Measurements from ENCODE around the gene ATP10A. TPM values are rescaled to one million over a fixed set of nuclear protein-coding genes. Genes with fewer than 3 reads are reported as not detected.

ATP10A gene
- polyA plus RNA-seq, 1 of the 3 experiments (the other 2 are of a cell fraction), result not detected

GRCh38 chr15:25738171-25738965, 124.8 kb downstream of the ATP10A start:
- no peak for DNase-seq
- no peaks in the 10 kb centered on the region for H3K79me2 ChIP-seq (ENCODE audit: insufficient read depth)
- no peaks in the 10 kb centered on the region for H3K9me2 ChIP-seq
- POLR2A ChIA-PET, result no interaction called here
- TF ChIP-seq YY1 (IDR thresholded peaks at IDR 0.05; ENCODE audit: low read depth) (no peak), FOXM1 (IDR thresholded peaks at IDR 0.05; ENCODE audit: low read depth) (no peak), POLR2AphosphoS5 (IDR thresholded peaks at IDR 0.05; ENCODE audit: low read depth, low read length) (no peak), TEAD4 (IDR thresholded peaks at IDR 0.05; ENCODE audit: borderline replicate concordance, insufficient read depth) (no peak), MEF2A (IDR thresholded peaks at IDR 0.05; ENCODE audit: borderline replicate concordance, low read depth) (no peak), SIN3A (IDR thresholded peaks at IDR 0.05; ENCODE audit: borderline replicate concordance, low read depth, low read length) (no peak), USF2 (IDR thresholded peaks at IDR 0.05; ENCODE audit: borderline replicate concordance, low read depth, low read length) (no peak), NFIC (IDR thresholded peaks at IDR 0.05; ENCODE audit: borderline replicate concordance) (no peak), EZH2phosphoT487 (IDR thresholded peaks at IDR 0.05; ENCODE audit: borderline replicate concordance, low read depth) (no peak)
- TF ChIP-seq, protein P1, sequence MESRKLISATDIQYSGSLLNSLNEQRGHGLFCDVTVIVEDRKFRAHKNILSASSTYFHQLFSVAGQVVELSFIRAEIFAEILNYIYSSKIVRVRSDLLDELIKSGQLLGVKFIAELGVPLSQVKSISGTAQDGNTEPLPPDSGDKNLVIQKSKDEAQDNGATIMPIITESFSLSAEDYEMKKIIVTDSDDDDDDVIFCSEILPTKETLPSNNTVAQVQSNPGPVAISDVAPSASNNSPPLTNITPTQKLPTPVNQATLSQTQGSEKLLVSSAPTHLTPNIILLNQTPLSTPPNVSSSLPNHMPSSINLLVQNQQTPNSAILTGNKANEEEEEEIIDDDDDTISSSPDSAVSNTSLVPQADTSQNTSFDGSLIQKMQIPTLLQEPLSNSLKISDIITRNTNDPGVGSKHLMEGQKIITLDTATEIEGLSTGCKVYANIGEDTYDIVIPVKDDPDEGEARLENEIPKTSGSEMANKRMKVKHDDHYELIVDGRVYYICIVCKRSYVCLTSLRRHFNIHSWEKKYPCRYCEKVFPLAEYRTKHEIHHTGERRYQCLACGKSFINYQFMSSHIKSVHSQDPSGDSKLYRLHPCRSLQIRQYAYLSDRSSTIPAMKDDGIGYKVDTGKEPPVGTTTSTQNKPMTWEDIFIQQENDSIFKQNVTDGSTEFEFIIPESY (IDR thresholded peaks at IDR 0.05; ENCODE audit: borderline replicate concordance, low read depth), result no peak
- H3K4me2 ChIP-seq, result no peak overlapping the region
- no peaks in the 10 kb centered on the region for H3K9me3 ChIP-seq
- no peak overlapping the region for H3K27ac ChIP-seq (ENCODE audit: low read depth in 2 of 2, low read length in 1 of 2)
- CTCF ChIA-PET, result interaction anchor here (2.4 to 3.1 kb wide), 2 partner anchors 28 to 195 kb away, joined by 9 to 16 read pairs; no protein-coding TSS in a partner anchor
- H3K4me3 ChIP-seq (ENCODE audit: low read depth in 2 of 2, low read length in 1 of 2), result no peak overlapping the region
- 38% methylated on average over 7 of the region's 7 CpGs for WGBS (ENCODE audit: low lambda C conversion rate)
- no peaks in the 10 kb centered on the region for H3K36me3 ChIP-seq (replicated peaks in 1 of 2; ENCODE audit: control insufficient read depth in 1 of 2, insufficient read depth in 2 of 2, low read length in 1 of 2)
- H4K20me1 ChIP-seq (ENCODE audit: insufficient read depth), result no peaks in the 10 kb centered on the region
- no peaks in the 10 kb centered on the region for H3K27me3 ChIP-seq (ENCODE audit: insufficient read depth)
- H3K9ac ChIP-seq, result no peak overlapping the region
- H3F3A ChIP-seq (replicated peaks; ENCODE audit: insufficient read depth), result no peaks in the 10 kb centered on the region
- no peak overlapping the region for H2AFZ ChIP-seq (ENCODE audit: low read depth)
- H3K4me1 ChIP-seq (ENCODE audit: control insufficient read depth in 1 of 2, insufficient read depth in 2 of 2, low read depth in 1 of 2, low read length in 1 of 2), result no peaks in the 10 kb centered on the region; a peak in 1 of 4 replicates

DNA sequence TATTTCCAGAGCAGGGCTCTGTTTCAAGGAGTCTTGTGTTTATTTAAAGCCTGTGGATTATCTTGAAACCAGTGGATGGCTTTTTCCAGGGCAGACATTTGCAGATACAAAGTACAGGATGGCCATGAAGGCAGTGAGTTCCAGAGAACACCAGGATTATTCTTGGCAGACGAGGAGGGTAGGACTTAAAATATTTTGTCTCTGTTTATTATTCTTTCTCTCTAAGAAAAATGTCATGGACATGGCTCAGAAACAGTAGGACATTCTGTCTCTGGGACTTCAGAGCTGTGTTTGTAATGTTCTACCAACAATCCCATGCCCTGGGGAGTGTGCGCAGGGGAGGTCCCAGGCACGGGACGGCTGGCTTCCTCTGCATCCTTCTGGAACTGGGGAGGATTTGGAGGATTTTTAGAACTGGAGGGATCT, 125.9 kb downstream of the ATP10A start:
- Histone ChIP-seq H3K9me3 (no peaks in the 10 kb centered on the region), H3F3A (replicated peaks; ENCODE audit: insufficient read depth) (no peaks in the 10 kb centered on the region), H3K9me2 (no peaks in the 10 kb centered on the region), H3K9ac (no peak overlapping the region), H3K4me2 (no peak overlapping the region), H4K20me1 (ENCODE audit: insufficient read depth) (no peaks in the 10 kb centered on the region), H3K4me3 (ENCODE audit: low read depth in 2 of 2, low read length in 1 of 2) (no peak overlapping the region), H3K36me3 (replicated peaks in 1 of 2; ENCODE audit: control insufficient read depth in 1 of 2, insufficient read depth in 2 of 2, low read length in 1 of 2) (no peaks in the 10 kb centered on the region), H2AFZ (ENCODE audit: low read depth) (no peak overlapping the region), H3K79me2 (ENCODE audit: insufficient read depth) (no peaks in the 10 kb centered on the region), H3K27ac (ENCODE audit: low read depth in 2 of 2, low read length in 1 of 2) (no peak overlapping the region), H3K27me3 (ENCODE audit: insufficient read depth) (no peaks in the 10 kb centered on the region), H3K4me1 (ENCODE audit: control insufficient read depth in 1 of 2, insufficient read depth in 2 of 2, low read depth in 1 of 2, low read length in 1 of 2) (no peaks in the 10 kb centered on the region; a peak in 1 of 4 replicates)
- no peak for TF ChIP-seq TEAD4 (IDR thresholded peaks at IDR 0.05; ENCODE audit: borderline replicate concordance, insufficient read depth)
- TF ChIP-seq, protein P2, sequence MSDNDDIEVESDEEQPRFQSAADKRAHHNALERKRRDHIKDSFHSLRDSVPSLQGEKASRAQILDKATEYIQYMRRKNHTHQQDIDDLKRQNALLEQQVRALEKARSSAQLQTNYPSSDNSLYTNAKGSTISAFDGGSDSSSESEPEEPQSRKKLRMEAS (IDR thresholded peaks at IDR 0.05; ENCODE audit: low read depth), result no peak
- POLR2A ChIA-PET, result no interaction called here
- CTCF ChIA-PET, result interaction anchor here (1.3 to 3.1 kb wide), 4 partner anchors 27 to 235 kb away, joined by 3 to 16 read pairs (median 4); no protein-coding TSS in a partner anchor
- WGBS (ENCODE audit: low lambda C conversion rate), result 13% methylated on average over 4 of the region's 4 CpGs
- DNase-seq, result no peak
